MM.1S (cell line): ENCODE measurements around the gene UNC93B1.

ENCODE experiments used
- DNase-seq: peaks from one replicate; pipeline ENCODE4 v3.0.0-alpha.2; 2015
- H2AFZ ChIP-seq: fragments of 300-600 bp; sonication (generic); 2 replicates; pipeline ENCODE4 v1.6.0; 2016; ENCODE audit warnings: antibody characterized with exemption, low read length
- H3F3A ChIP-seq: fragments of 300-600 bp; sonication (generic); 2 replicates; pipeline ENCODE4 v1.6.1; 2016; ENCODE audit warnings: mild to moderate bottlenecking, antibody characterized with exemption, low read length, moderate library complexity, mixed read lengths; ENCODE audit not compliant: insufficient read depth
- H3K27ac ChIP-seq: fragments of 300-600 bp; sonication (generic); 2 replicates; pipeline ENCODE4 v1.5.1; 2016; ENCODE audit warnings: mild to moderate bottlenecking, low read length
- H3K27me3 ChIP-seq: fragments of 300-600 bp; sonication (generic); replicated peaks from 2 replicates; pipeline ENCODE4 v1.6.0; 2016; ENCODE audit warnings: low read length; ENCODE audit not compliant: insufficient read depth
- H3K36me3 ChIP-seq: fragments of 300-600 bp; sonication (generic); replicated peaks from 2 replicates; pipeline ENCODE4 v1.6.1; 2016; ENCODE audit warnings: mild to moderate bottlenecking, low read length, mixed read lengths; ENCODE audit not compliant: insufficient read depth
- H3K4me1 ChIP-seq: fragments of 300-600 bp; sonication (generic); 2 replicates; pipeline ENCODE4 v1.6.1; 2016; ENCODE audit warnings: low read length, mixed read lengths
- H3K4me2 ChIP-seq: fragments of 300-600 bp; sonication (generic); 2 replicates; pipeline ENCODE4 v1.6.0; 2016; ENCODE audit warnings: low read depth, low read length
- H3K4me3 ChIP-seq: fragments of 300-600 bp; sonication (generic); 2 replicates; pipeline ENCODE4 v1.5.1; 2016; ENCODE audit warnings: low read length, mixed read lengths
- H3K79me2 ChIP-seq: fragments of 300-600 bp; sonication (generic); 2 replicates; pipeline ENCODE4 v1.6.1; 2016; ENCODE audit warnings: mixed run types, low read length, mixed read lengths
- H3K9ac ChIP-seq: fragments of 300-600 bp; sonication (generic); 2 replicates; pipeline ENCODE4 v1.6.1; 2016; ENCODE audit warnings: low read length, mixed read lengths
- H3K9me2 ChIP-seq: fragments of 300-600 bp; sonication (generic); replicated peaks from 2 replicates; pipeline ENCODE4 v1.6.1; 2016; ENCODE audit warnings: mild to moderate bottlenecking, low read length, mixed read lengths; ENCODE audit not compliant: insufficient read depth
- H3K9me3 ChIP-seq: fragments of 300-600 bp; sonication (generic); replicated peaks from 2 replicates; pipeline ENCODE4 v1.6.1; 2016; ENCODE audit warnings: mild to moderate bottlenecking, low read length, mixed read lengths; ENCODE audit not compliant: insufficient read depth
- H4K20me1 ChIP-seq: fragments of 300-600 bp; sonication (generic); 2 replicates; pipeline ENCODE4 v1.6.1; 2016; ENCODE audit warnings: mild to moderate bottlenecking, low read length, moderate library complexity, mixed read lengths; ENCODE audit not compliant: insufficient read depth
- EZH2 ChIP-seq: fragments of 300-600 bp; sonication (generic); optimal IDR thresholded peaks from 2 replicates; pipeline ENCODE3; 2017; ENCODE audit warnings: low read depth, mild to moderate bottlenecking, antibody characterized with exemption, low read length, mixed read lengths
- EZH2phosphoT487 ChIP-seq: fragments of 300-600 bp; sonication (generic); IDR thresholded peaks from 2 replicates; pipeline ENCODE4 v1.6.1; 2018; ENCODE audit warnings: antibody characterized with exemption, low read length
- TF ChIP-seq, protein P1 (sequence below): fragments of 300-600 bp; sonication (generic); IDR thresholded peaks from 2 replicates; pipeline ENCODE4 v1.5.1; 2016; ENCODE audit warnings: antibody characterized with exemption, low read length, mixed read lengths

The UNC93B1 gene

DNA sequence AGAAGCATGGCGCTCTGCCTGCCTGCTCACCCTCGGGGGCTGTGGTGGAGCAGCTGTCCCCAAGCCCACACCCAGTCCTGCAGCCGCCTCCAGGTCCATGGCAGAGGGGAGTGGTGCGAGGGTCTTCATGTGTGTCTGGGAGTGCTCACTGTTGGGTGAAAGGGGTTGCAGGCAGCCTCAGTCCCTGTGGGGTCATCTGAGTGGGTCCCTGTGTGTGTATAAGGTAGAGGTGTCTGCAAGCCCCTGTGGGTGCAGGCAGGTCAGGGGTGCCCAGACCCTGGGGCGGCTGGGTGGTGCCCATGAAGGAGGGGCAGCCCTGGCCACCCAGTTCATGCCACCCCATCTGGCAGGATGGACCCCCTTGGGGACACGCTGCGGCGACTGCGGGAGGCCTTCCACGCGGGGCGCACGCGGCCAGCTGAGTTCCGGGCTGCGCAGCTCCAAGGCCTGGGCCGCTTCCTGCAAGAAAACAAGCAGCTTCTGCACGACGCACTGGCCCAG, 11.1 kb upstream of the UNC93B1 start:
- Histone ChIP-seq H3F3A (peaks cover 12% of the 10 kb centered on the region; the same call in 1 of the 2 replicates), H3K4me3 (no peak overlapping the region), H3K4me1 (peaks cover 28% of the 10 kb centered on the region), H4K20me1 (no peaks in the 10 kb centered on the region), H3K9me2 (no peaks in the 10 kb centered on the region), H3K27me3 (no peaks in the 10 kb centered on the region), H3K9ac (no peak overlapping the region), H3K4me2 (no peak overlapping the region), H3K79me2 (no peaks in the 10 kb centered on the region), H3K36me3 (no peaks in the 10 kb centered on the region), H2AFZ (no peak overlapping the region), H3K27ac (no peak overlapping the region), H3K9me3 (no peaks in the 10 kb centered on the region)
- no peak for DNase-seq
- TF ChIP-seq EZH2phosphoT487 = no peak
- TF ChIP-seq, protein P1, sequence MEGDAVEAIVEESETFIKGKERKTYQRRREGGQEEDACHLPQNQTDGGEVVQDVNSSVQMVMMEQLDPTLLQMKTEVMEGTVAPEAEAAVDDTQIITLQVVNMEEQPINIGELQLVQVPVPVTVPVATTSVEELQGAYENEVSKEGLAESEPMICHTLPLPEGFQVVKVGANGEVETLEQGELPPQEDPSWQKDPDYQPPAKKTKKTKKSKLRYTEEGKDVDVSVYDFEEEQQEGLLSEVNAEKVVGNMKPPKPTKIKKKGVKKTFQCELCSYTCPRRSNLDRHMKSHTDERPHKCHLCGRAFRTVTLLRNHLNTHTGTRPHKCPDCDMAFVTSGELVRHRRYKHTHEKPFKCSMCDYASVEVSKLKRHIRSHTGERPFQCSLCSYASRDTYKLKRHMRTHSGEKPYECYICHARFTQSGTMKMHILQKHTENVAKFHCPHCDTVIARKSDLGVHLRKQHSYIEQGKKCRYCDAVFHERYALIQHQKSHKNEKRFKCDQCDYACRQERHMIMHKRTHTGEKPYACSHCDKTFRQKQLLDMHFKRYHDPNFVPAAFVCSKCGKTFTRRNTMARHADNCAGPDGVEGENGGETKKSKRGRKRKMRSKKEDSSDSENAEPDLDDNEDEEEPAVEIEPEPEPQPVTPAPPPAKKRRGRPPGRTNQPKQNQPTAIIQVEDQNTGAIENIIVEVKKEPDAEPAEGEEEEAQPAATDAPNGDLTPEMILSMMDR = no peak
- no peak for TF ChIP-seq EZH2

GRCh38 chr11:68014157-68014946, 10.5 kb upstream of the UNC93B1 start:
- H3F3A ChIP-seq = peaks cover 18% of the 10 kb centered on the region
- TF ChIP-seq EZH2phosphoT487 (no peak), EZH2 (no peak)
- TF ChIP-seq, protein P1 = no peak

DNA sequence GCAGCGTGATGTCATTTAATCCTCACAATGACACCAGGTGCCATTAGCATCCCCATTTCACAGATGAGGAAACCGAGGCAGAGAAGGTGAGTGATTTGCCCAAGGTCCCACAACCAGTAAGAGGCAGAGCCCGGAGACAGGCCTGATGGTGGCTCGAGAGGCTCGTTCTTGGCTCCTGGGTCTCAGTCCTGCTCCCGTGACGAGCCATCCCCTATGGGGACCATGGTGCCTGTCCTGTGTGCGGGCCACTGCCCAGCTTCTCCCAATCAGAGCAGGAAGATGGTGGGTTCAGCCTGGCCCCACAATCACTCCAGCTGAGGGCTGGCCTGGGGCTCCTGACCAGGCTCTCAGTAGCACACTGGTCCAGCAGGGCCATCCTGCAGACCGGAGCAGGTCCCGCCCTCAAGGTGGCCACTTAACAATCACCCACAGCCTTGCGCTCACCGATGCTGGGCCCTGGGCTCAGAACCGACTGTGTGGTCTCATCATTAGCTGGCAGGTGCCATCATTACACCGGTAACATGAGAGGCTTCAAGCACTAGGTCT, 9.8 kb upstream of the UNC93B1 start:
- Histone ChIP-seq H3F3A (peaks cover 24% of the 10 kb centered on the region), H4K20me1 (no peaks in the 10 kb centered on the region), H3K27me3 (no peaks in the 10 kb centered on the region), H3K27ac (peak overlapping the region; percentile 28; the same call in 1 of the 2 replicates), H3K9me3 (no peaks in the 10 kb centered on the region), H3K9ac (no peak overlapping the region), H3K9me2 (no peaks in the 10 kb centered on the region), H3K4me1 (peaks cover 41% of the 10 kb centered on the region), H2AFZ (no peak overlapping the region), H3K36me3 (no peaks in the 10 kb centered on the region), H3K4me2 (peak overlapping the region; percentile 17; the same call in 1 of the 2 replicates), H3K79me2 (no peaks in the 10 kb centered on the region), H3K4me3 (no peak overlapping the region)
- no peak for DNase-seq
- TF ChIP-seq EZH2 = no peak

More at GRCh38 chr11:68014157-68014946, 10.5 kb upstream of the UNC93B1 start:
- H3K79me2 ChIP-seq = no peaks in the 10 kb centered on the region
- peaks cover 35% of the 10 kb centered on the region for H3K4me1 ChIP-seq
- no peak overlapping the region for H2AFZ ChIP-seq
- no peaks in the 10 kb centered on the region for H3K27me3 ChIP-seq
- H3K36me3 ChIP-seq = no peaks in the 10 kb centered on the region
- 0 out of 2 replicates have a peak overlapping the region, but pooled peaks have one; percentile 17 for H3K4me2 ChIP-seq
- H3K4me3 ChIP-seq = no peak overlapping the region
- no peak overlapping the region for H3K9ac ChIP-seq
- no peaks in the 10 kb centered on the region for H3K9me2 ChIP-seq
- no peak for DNase-seq
- no peaks in the 10 kb centered on the region for H4K20me1 ChIP-seq
- no peak overlapping the region for H3K27ac ChIP-seq
- no peaks in the 10 kb centered on the region for H3K9me3 ChIP-seq
